ENCODE results near the gene COL15A1. TPM values are rescaled to one million over a fixed set of nuclear protein-coding genes. Genes with fewer than 3 reads are reported as not detected.

COL15A1 gene
- total RNA-seq, 1 experiment from 2014 or later, result 3.4 TPM

DNA sequence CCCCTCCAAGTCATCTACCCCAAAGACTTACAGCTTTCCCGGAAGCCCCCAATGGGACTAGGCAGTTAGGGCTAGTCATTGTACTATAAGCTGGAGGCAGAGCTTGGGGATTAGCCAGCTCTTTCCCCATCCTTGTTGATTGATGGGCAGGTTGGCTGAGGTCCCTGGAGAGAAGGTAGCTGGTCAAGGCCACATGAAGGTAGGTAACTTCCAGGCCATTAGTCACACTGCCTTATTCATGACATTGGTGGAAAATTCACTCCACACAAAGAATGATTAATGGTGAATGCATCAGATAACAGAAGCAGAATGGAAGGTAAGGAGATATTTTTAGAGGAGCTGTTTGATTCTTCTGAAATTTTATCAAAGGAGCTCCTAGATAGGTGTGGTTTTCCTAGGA, 111.7 kb downstream of the COL15A1 start:
- no peak for DNase-seq (ENCODE audit: low read depth)

DNA sequence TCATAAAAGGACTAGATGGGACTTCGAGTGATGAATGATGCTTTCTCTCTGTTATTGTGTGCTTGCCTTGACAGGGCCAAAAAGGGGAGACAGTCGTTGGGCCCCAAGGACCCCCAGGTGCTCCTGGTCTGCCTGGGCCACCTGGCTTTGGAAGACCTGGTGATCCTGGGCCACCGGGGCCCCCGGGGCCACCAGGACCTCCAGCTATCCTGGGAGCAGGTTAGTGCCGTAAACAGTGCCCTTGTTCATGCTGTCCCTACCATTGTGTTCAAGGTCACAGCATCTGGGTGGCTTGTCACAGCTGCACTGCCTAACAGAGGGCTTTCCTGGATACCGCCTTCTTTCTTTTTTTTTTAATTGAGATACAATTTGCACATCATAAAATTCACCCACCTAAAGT, 112.5 kb downstream of the COL15A1 start:
- no peak for DNase-seq (ENCODE audit: low read depth)

DNA sequence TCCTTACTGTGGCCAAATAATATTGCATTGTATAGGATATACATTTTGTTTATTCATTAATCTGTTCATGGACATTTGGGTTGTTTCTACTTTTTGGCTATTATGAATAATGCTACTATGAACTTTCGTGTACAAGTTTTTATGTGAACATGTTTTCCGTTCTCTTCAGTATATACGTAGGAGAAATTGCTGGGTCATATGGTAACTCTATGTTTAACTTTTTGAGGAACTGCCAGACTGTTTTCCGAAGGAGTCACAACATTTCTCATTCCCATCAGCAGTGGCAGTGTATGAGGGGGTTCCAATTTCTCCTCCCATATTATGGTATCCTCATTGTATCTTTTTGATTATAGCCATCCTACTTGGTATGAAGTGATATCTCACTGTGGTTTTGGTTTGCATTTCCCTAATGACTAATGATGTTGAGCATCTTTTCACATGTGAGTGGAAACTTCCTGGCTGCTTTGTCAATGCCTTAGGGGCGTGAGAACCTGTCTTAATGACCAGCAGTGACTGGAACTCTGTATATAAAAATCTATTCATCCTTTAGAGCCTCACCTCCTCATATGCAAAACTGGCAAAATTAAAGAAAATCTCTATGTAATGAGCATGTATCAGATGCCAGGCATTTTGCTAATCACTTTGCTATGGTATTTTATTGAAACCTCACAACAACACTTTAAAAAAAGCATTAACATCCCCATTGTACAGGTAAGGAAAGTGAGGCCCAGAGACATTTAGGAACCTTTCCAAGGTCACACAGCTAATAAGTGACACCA, 113.4 kb downstream of the COL15A1 start:
- DNase-seq (ENCODE audit: low read depth), result peak; percentile 92

DNA sequence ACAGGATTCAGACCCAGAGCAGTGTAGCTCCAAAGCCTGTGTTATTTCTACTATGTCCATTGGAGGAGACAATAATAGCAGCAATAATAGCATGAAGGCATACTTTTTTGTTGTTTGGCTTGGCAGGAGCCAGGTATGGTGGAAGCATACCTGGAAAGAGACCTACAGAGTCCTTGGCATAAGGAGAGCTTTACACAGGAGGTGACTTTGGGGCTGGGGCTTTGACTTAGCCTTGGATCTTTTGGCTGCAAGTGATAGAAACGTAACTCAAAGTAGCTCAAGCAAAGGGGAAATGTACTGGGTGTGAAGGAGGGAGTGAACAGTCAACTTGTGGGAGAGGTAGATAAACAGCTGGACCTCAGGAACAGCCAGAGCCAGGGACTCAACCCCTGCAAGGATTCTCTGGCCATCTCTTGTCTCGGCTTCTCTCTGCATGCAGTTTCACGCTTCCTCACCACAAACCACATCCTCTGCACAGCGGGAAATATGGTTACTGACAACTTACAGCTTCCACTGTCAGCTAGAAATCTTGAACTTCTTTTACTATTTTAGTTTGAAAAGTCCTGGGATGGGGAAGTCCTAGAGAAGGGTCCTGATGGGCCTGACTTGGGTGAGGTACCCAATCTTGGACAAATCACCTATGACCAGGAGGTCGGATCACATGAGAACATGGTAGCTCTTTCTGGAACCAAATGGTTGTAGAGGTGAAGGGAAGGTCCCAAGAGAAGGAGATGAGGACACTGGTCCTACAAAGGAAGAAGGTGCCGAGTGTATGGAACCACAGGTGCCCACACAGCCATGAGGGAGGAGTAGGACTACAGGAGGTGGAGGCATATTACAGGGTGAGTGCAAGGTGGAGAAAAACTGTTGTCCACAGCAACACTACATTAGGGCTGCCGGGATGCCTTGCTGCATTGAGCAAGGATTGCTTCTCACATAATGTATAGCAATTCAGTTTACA, 114.2 kb downstream of the COL15A1 start:
- peak; percentile 96 for DNase-seq (ENCODE audit: low read depth)

DNA sequence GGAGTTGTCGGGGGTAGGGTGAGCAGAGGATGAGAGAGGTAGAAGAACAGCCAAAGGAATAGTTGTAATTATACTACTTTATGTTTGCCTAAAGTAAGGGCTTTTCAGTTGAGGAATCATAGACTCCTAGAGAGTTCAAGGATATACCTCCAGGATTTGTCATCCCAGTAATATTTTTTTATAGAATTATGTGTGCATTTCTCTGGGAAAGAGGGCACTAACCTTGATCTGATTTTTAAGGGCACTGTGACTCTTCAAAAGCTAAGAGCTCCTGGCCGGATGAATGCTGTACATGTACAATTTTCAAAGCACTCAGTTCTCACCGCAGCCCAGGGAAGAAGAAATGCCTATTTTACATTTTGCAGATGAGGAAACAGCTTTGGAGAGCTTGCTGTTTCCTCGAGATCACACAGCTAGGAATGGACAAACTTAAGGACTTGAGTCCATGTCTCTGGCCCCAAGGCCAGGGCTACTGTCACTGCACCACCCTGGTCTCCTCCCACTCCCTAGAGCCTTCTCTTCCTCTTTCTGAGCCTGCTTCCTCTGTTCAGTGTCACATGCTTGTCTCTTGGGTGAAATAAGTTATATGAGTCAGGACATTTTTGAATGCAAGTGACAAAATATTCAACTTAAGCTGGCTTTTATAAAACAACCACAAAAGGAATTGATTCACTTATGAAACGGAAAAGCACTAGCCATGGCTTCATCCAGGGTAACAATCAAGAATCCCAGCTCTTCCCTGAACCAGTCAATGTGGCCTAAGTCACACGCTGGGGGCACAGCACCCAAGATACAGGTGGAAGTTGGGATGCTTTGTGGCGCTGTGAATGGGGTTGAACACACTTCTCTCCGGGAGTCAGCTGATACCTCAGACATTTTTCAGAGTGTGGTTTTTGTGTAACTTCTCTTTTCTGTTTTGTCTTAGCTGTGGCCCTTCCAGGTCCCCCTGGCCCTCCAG, 115.5 kb downstream of the COL15A1 start:
- DNase-seq (ENCODE audit: low read depth), result no peak

DNA sequence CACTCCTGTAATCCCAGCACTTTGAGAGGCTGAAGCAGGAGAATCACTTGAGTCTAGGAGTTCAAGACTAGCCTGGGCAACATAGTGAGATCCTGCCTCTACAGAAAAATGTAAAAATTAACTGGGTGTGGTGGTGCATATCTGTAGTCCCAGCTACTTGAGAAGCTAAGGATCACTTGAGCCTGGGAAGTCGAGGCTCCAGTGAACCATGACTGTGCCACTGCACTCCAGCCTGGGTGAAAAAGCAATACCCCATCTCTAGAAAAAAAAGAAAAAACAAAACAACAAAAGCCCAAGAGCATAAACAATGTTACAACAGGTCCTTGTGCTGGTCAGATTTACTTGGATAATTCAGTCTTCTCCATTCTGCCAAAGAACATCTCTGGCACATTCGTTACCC, 116.9 kb downstream of the COL15A1 start:
- DNase-seq (ENCODE audit: low read depth), result no peak

DNA sequence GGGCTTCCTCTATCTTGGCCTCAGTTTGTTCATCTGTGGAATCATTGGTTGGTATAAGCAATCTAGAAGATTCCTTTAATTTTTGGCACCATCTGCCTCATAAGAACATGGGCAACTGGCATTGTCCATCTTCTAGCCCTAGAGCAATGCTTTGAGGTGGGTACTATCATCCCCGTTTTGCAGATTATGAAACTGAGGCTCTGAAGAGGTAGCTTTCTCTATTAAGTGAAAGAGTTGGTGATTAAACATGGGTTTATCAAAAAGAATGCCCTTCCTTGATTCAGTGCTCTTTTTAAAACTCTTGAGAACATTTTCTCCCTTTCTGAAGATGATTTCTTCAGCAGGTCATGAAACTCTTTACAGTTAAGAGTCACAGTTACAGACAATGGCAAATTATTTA, 118.8 kb downstream of the COL15A1 start:
- DNase-seq (ENCODE audit: low read depth), result no peak

DNA sequence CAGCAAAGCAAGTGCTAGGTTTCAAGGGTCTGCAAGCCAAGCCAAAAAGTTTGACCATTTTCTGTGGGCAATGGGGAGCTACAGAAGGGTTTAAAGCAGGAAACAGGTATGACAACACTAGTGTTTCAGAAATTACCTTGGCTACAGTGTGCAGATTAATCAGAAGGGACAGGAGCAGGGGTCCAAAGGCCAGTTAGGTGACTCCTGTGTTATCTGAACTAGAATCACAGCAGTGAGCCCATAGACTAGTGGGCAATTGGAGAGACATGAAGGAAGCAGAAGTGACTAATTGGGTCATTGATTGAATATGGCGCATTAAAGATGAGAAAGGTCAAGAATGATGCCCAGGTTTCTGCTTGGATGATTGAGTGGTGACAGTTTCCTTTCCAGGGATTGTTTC, 119.8 kb downstream of the COL15A1 start:
- DNase-seq (ENCODE audit: low read depth), result no peak

DNA sequence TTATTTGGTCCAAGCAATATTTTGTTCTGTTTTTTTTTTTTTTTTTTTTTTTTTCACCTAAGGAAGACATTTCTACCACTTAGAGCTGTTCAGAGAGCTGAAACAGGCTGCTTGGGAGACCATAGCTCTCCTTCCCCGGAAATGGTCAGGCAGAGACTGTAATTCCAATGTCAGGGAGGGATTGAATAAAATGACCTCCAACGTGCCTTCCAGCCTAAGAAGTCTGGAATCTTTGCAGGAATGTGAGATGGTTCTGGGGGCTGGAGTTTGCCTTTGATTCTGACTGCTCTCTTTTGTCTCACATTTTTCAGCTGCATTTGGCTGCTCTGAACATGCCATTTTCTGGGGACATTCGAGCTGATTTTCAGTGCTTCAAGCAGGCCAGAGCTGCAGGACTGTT, 122.9 kb downstream of the COL15A1 start:
- DNase-seq (ENCODE audit: low read depth), result no peak

DNA sequence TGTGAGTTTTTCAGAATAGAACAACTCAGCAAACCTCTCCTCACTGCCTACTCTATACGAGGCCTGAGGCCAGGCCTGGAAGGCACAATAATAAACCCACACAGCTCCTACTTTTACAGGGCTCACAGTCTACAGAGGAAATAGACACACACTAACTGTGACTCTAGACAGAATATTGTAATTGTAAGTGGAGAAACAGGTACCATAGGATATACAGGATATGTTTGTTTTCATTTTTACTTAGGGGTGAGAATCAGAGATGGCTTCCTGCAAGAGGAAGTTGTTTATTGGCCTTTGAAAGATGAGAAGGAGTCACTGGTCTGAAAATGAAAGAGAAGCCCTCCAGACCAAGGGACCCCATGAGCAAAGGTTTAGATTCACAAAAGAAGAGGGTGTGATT, 125.4 kb downstream of the COL15A1 start:
- DNase-seq (ENCODE audit: low read depth), result no peak

DNA sequence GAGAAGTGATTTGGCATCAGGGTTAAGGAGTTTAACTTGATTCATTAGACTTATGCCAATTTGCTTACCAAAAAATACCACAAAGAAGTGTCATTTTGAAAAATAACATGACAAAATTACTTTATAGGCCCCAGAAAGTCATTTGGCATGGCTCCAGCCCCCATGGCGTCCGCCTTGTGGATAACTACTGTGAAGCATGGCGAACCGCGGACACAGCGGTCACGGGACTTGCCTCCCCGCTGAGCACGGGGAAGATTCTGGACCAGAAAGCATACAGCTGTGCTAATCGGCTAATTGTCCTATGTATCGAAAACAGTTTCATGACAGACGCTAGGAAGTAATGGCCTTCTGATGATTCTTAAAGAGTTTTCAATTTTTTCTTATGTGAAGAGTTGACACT, 125.8 kb downstream of the COL15A1 start:
- DNase-seq (ENCODE audit: low read depth), result no peak

DNA sequence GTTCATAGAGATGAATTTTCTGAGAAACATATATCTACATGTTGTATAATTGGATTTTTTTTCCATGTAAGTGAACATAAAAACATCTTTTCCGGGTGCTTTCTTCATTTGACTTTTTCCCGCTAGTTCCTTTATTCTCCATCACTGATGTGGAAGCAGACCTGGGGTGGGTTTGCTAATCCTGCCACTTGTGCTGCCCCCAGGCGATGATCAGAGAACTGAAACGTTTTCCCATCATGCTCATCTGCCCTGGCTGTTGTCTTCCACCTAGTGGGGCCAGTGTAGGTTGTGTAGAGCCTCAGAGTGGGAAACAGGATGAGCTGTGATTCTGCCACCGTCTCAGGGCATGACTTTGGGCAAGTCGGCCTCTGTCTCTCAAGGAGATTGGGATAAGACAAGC, 127.0 kb downstream of the COL15A1 start:
- DNase-seq (ENCODE audit: low read depth), result no peak

DNA sequence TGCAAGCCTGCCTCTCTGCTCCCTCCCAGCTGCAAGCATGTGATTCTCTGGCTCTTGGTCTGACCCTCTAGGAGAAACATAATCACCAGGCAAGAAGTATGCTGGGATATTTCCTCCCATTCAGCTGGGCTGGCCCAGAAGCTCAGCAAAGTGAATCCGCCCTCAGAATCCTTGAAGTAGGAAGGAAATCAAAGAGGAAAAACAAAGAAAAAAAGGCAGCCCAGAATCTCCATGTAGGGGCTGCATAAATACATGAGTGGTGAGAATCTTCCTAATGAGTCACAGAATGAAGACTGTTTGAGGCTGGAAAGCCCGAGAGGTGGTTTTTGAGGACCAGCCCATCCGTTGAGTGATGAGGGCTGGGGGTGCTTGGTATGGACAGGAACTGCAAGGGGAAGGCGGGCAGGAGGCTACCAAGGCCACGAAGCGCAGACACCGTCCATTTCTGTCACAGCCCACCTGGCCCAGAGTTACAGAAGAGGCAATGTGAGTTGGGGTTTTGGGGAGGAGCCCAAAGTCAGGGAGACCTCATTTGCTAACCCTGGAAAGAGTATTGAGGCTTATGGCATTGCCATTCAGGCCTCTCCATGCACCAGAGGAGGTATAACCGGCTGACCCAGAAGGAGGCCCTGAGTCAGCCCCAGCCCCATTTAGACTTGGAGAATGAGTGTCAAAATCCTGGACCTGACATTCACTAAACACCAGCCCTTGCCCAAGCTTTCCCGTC, 127.8 kb downstream of the COL15A1 start:
- peak; percentile 57 for DNase-seq (ENCODE audit: low read depth)

DNA sequence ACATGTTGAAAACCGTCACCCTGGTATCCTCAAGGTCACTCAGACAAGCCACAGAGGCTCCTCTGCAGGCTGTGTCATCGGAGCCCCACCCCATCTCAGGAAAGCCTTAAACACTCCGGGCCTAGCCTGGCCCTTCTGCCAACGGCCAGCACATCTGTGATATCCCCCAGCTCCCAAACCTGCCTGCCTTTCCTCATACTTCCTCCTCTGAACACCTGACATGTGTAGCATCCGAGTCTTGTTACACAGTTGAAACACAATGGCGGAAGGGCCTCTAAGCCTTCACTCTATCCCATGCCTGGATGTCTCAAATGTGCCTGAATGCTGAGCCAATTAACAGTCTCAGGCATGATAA, 128.3 kb downstream of the COL15A1 start:
- peak; percentile 77 for DNase-seq (ENCODE audit: low read depth)

DNA sequence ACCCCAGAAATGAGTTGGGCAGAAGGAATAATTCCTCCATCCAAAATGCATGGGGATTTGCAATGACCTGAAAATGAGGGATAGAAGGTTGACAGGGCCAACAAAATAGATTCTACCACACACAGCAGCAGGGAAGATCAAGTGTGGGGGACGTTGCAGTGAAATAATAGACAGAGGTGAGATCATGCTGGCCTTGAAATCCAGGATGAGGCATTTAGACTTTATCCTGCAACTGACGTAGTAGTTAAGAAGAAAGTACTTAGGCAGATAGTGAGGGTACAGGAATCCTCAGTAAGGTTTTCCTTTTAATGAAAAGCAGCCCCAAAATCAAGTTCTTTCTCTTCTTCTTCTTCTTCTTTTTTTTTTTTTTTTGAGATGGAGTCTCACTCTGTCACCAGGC, 129.6 kb downstream of the COL15A1 start:
- DNase-seq (ENCODE audit: low read depth), result no peak

DNA sequence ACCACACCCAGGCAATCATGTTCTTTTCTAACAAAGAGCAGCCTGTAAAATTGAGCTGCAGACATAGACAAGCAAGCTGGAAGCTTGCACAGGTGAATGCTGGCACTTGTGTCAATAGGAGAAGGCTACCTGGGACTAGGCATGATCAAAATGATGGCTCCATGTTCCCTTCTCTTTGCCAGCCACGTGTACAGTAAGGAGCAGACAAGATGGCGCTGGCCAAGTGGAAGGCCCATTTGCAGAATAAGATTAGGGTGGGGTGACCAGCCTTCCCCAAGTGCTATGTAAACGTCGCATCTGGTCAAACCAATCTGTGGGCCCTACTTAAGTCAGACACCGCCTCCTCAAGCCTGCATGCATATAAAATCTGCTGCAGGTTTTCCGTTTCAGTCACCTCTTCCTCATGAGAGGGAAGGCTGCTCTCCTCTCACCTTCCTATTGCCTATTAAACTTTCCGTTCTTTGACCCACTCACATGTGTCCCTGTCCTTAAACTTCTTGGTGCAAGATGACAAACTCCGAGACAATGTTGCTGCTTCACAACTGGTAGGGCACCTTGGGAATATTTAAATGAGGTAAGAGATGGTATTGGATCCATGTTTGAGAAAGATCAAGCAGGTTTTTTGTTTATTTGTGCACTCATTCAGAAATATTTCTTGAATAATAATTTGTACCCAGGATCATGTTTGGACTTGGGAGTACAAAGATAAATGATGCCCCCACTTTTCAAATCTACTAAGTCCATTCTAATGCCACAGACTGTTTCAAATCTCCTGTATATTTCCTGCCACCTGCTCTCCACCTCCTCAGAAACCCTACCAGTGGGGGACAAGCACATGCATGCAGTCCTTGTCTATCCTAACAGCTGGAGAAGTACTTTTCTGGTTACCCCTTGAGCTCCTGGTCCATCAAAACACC, 130.5 kb downstream of the COL15A1 start:
- no peak for DNase-seq (ENCODE audit: low read depth)

DNA sequence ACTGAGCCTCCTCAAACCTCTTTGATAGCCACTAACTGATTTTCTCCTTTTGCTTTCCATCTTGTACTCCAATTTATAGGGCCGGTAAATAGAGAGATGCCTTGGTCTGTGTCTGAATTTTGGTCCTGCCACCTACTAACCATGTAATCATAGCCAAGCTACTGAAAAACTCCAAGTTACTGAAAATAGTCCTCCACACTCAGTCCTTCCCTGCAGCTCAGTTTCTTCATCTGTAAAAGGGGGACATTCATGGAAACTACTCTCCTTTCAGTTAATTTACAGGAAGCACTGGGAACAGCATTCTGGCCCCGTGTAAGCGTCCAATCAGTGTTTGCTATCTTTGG, 131.2 kb downstream of the COL15A1 start:
- no peak for DNase-seq (ENCODE audit: low read depth)

DNA sequence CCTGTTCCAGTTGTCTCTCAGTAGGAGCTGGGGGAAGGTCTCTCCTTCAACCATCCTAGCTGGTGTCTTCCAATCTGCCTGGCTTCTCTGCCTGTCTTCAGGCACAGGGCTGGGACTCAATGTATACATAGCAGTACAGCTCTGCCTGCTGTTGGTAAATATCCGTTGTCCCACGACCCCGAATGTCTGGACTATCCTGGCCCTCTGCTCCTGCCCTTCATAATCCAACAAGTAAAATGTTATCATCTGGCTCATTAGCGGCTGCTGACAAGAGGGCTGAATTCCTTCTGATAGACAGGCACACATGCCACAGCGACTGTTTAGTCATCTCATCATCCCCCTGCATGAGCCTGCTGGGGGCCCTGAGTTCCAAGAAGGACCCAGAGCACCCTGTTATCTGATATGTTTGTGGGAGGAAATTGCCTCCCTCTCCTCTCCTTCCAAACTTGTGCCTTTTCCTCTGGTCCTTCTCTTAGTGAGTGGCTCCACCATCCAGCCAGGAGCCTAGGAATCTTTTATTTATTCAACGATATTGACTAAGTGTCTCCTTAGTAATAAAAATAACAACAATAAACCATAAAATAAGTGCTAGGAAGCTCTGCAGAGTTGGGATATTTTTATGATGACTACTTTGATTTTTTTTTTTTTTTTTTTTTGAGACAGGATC, 131.7 kb downstream of the COL15A1 start:
- DNase-seq (ENCODE audit: low read depth), result peak; percentile 99

DNA sequence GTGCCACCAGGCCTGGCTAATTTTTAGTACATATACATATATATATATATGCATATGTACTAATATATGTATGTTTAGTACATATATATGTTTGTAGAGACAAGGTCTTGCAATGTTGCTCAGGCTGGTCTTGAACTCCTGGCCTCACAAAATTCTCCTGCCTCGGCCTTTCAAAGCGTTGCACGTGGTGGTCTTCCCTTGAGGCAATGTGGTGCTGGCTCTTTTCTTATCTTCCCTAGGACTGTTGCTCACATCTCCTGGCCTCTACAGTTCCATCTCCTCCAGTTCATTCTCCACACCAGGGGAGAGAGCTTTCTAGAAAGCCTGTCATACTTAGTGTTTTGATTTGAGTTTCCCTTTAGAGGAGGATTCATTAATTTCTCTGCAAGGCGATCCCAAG, 132.3 kb downstream of the COL15A1 start:
- DNase-seq (ENCODE audit: low read depth), result no peak

Measured in LHCN-M2 (cell line).